ENCODE results near the gene PRR33.

GRCh38 chr11:1843796-1844195 is 47.9 kb downstream of the PRR33 start:
- no peak for TF ChIP-seq CTCF (IDR thresholded peaks at IDR 0.05; ENCODE audit: poor library complexity)
- no peak for TF ChIP-seq EZH2 (IDR thresholded peaks at IDR 0.05; ENCODE audit: borderline replicate concordance)
- TF ChIP-seq EZH2phosphoT487 (IDR thresholded peaks at IDR 0.05; ENCODE audit: low read depth, severe bottlenecking, unreplicated experiment): no peak

All from hepatocyte (in vitro differentiated cells).